ENCODE results near the gene CASP9. TPM values are rescaled to one million over a fixed set of nuclear protein-coding genes. Genes with fewer than 3 reads are reported as not detected.
"Not testable (repeated sequence)": the region's sequence is repeated elsewhere in the genome, so short reads cannot be mapped to it uniquely, and the experiment has no call there.

The CASP9 gene
- total RNA-seq, 6 experiments from 2014 or later = 2.3 to 9.0 (median 8.2) TPM

- ATAC-seq (peak in 1 of 4 donors; percentile 13), DNase-seq (no peak)
- 90% methylated on average over 2 of the region's 9 CpGs for WGBS (ENCODE audit: insufficient coverage, low coverage, low lambda C conversion rate, missing lambda C conversion rate)
- Histone ChIP-seq H3K4me3 (no peak overlapping the region), H3K27ac (no peak overlapping the region), H3K27me3 (no peaks in the 10 kb centered on the region), H3K4me1 (no peaks in the 10 kb centered on the region), H3K9me3 (no peaks in the 10 kb centered on the region), H3K36me3 (peaks cover 0 to 17% (median under 1%) of the 10 kb centered on the region in 4 donors)
- TF ChIP-seq POLR2A (IDR thresholded peaks at IDR 0.05) = no peak
- TF ChIP-seq, protein P1, sequence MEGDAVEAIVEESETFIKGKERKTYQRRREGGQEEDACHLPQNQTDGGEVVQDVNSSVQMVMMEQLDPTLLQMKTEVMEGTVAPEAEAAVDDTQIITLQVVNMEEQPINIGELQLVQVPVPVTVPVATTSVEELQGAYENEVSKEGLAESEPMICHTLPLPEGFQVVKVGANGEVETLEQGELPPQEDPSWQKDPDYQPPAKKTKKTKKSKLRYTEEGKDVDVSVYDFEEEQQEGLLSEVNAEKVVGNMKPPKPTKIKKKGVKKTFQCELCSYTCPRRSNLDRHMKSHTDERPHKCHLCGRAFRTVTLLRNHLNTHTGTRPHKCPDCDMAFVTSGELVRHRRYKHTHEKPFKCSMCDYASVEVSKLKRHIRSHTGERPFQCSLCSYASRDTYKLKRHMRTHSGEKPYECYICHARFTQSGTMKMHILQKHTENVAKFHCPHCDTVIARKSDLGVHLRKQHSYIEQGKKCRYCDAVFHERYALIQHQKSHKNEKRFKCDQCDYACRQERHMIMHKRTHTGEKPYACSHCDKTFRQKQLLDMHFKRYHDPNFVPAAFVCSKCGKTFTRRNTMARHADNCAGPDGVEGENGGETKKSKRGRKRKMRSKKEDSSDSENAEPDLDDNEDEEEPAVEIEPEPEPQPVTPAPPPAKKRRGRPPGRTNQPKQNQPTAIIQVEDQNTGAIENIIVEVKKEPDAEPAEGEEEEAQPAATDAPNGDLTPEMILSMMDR (IDR thresholded peaks at IDR 0.05) = no peak
- intact Hi-C loops (cut with DNase I) = no loop called here
Observed at GRCh38 chr1:15493869-15494390, 30.1 kb downstream of the CASP9 start.

DNA sequence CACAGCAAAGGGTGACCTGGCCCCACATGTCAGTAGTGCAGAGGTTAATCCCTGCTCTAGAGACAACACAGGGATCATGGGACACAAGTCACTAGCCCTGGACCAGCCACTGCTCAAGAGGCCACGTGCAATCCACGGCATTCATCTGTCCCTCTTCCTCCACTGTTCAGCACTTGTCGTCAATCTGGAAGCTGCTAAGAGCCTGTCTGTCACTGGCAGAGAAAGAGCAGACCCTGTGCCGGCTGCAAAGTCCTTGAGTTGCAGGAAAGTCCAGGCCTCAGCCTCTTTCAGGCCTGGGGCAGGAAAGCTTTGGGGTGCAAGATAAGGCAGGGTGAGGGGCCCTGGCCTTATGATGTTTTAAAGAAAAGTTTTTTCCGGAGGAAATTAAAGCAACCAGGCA lies 31.4 kb downstream of the CASP9 start:
- intact Hi-C loops (cut with DNase I) = no loop called here
- no peak for ATAC-seq
- H3K27me3 ChIP-seq = no peaks in the 10 kb centered on the region
- H3K4me3 ChIP-seq = no peak overlapping the region
- H3K27ac ChIP-seq = no peak overlapping the region
- H3K36me3 ChIP-seq = peaks cover 0 to 17% (median under 1%) of the 10 kb centered on the region in 4 donors
- H3K9me3 ChIP-seq = no peaks in the 10 kb centered on the region
- TF ChIP-seq, protein P1 (IDR thresholded peaks at IDR 0.05) = no peak
- TF ChIP-seq POLR2A (IDR thresholded peaks at IDR 0.05) = no peak
- no peak for DNase-seq
- 60% methylated on average over 1 of the region's 5 CpGs for WGBS (ENCODE audit: insufficient coverage, low coverage, low lambda C conversion rate, missing lambda C conversion rate)
- H3K4me1 ChIP-seq = no peaks in the 10 kb centered on the region

GRCh38 chr1:15491010-15491409 lies 33.0 kb downstream of the CASP9 start:
- intact Hi-C loops (cut with DNase I); H3K9me3 ChIP-seq: not testable (repeated sequence)
- H3K36me3 ChIP-seq = peaks cover 0 to 11% (median under 1%) of the 10 kb centered on the region in 4 donors

DNA sequence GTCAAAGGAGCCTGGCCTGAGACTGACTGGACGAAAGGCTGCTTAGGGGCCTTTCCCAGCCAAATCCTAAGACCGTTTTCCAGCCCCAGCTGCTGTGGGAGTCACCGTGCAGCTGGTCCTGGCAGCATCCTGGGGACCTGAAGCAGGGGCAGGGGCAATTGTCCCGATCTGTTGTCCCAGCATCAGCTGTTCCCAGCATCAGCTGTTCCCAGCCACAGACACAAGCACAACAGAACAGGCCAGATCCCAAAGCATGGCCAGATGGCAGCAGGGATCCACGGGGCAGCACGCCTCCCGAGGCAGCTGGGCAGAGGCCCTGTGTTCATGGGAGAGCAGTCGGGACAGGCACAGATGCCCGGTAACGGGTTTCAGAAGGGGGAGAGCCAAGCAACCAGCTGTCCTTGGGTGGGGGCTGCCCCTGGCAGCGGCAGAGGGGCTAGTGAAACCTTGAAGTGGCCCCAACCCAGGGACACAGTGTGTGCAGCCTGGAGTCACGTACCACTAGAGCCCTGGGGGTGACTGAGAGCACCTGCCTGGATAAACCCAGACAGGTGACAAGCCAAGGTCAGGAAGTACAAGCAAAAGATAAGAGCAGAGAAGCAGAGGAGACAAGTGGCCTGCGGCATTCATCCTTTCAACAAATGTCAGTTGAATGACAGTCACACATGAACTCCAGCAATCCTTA lies 34.8 kb downstream of the CASP9 start:
- H3K4me3 ChIP-seq = no peak overlapping the region
- 86% methylated on average over 3 of the region's 13 CpGs for WGBS (ENCODE audit: insufficient coverage, low coverage, low lambda C conversion rate, missing lambda C conversion rate)
- H3K36me3 ChIP-seq = peaks cover 0 to 6% (median under 1%) of the 10 kb centered on the region in 4 donors
- intact Hi-C loops (cut with DNase I) = no loop called here
- H3K9me3 ChIP-seq = no peaks in the 10 kb centered on the region
- no peak for ATAC-seq
- no peaks in the 10 kb centered on the region for H3K27me3 ChIP-seq
- TF ChIP-seq, protein P1 (IDR thresholded peaks at IDR 0.05) = no peak
- TF ChIP-seq POLR2A (IDR thresholded peaks at IDR 0.05) = no peak
- no peak overlapping the region for H3K27ac ChIP-seq
- no peaks in the 10 kb centered on the region for H3K4me1 ChIP-seq
- DNase-seq = no peak

More at GRCh38 chr1:15491010-15491409, 33.0 kb downstream of the CASP9 start:
- DNase-seq, H3K4me1 ChIP-seq, ATAC-seq, H3K4me3 ChIP-seq, H3K27me3 ChIP-seq, H3K27ac ChIP-seq: not testable (repeated sequence)
- WGBS (ENCODE audit: insufficient coverage, low coverage, low lambda C conversion rate, missing lambda C conversion rate) = 81% methylated on average over 4 of the region's 4 CpGs

GRCh38 chr1:15488371-15488770 lies 35.6 kb downstream of the CASP9 start:
- no peak for ATAC-seq
- Histone ChIP-seq H3K4me1 (no peaks in the 10 kb centered on the region), H3K27ac (no peak overlapping the region), H3K27me3 (no peaks in the 10 kb centered on the region), H3K9me3 (no peaks in the 10 kb centered on the region), H3K4me3 (no peak overlapping the region), H3K36me3 (peaks cover 0 to 1% (median 0%) of the 10 kb centered on the region in 4 donors)
- intact Hi-C loops (cut with DNase I) = no loop called here
- no peak for TF ChIP-seq POLR2A (IDR thresholded peaks at IDR 0.05)
- TF ChIP-seq, protein P1 (IDR thresholded peaks at IDR 0.05) = no peak
- 100% methylated on average over 1 of the region's 3 CpGs for WGBS (ENCODE audit: insufficient coverage, low coverage, low lambda C conversion rate, missing lambda C conversion rate)
- no peak for DNase-seq

DNA sequence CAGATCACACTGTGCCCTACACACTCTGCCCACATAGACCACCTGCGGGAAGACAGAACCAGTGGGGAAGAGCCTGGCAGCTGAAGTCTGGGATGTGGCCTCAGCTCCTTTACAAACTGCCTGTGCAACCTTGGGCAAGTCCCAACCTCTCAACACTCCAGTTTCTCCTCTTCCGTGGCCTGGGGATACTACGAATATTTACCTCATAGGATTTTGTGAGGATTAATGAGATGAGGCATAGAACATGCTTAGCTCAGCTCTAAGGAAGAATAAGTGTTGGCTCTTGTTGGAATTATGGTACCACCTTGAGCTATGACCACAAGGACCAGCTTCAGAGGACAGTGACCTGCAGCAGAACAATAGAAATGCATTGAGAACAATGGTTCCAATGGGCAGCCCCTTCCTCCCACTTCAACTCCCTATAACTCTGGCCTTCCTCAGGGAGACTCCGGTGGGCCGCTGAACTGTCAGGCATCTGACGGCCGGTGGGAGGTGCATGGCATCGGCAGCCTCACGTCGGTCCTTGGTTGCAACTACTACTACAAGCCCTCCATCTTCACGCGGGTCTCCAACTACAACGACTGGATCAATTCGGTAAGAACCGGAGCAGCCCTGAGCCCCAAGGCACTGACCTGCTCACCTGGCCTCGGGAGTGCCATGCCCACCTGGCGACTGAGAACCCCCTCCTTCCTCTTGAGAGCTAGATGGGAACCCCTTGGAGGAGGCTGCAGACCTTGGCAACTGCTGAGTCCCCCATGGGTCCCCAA lies 37.0 kb downstream of the CASP9 start:
- H3K36me3 ChIP-seq; H3K9me3 ChIP-seq; ATAC-seq; H3K27me3 ChIP-seq; H3K27ac ChIP-seq; H3K4me1 ChIP-seq; H3K4me3 ChIP-seq; DNase-seq; intact Hi-C loops (cut with DNase I): not testable (repeated sequence)
- WGBS (ENCODE audit: insufficient coverage, low coverage, low lambda C conversion rate, missing lambda C conversion rate) = 91% methylated on average over 6 of the region's 17 CpGs
